Measurements from ENCODE around the gene GMPPA.

The GMPPA gene

DNA sequence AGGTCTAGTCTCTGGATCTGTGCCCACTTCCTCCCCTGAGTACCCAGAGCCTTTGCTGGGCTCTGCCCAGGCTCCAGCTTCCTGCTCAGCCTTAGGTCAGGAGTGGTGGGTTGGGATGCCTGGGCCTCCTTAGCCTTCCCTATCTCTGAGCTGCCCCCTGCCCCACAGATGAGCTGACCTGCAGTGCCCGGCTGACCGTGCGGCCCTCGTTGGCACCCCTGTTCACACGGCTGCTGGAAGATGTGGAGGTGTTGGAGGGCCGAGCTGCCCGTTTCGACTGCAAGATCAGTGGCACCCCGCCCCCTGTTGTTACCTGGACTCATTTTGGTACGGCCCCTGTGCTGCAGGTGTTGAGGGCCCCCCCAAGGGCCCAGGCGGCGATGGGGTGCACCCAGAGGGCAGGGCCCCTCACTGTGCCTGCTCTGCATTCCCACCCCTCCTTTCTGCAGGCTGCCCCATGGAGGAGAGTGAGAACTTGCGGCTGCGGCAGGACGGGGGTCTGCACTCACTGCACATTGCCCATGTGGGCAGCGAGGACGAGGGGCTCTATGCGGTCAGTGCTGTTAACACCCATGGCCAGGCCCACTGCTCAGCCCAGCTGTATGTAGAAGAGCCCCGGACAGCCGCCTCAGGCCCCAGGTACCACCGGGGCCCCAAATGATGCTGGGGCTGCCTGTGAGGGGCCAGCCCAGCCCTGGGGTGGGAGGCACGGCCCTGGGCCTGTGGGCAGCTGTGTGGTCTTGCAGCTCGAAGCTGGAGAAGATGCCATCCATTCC is 30.1 kb upstream of the GMPPA start:
- DNase-seq: no peak

DNA sequence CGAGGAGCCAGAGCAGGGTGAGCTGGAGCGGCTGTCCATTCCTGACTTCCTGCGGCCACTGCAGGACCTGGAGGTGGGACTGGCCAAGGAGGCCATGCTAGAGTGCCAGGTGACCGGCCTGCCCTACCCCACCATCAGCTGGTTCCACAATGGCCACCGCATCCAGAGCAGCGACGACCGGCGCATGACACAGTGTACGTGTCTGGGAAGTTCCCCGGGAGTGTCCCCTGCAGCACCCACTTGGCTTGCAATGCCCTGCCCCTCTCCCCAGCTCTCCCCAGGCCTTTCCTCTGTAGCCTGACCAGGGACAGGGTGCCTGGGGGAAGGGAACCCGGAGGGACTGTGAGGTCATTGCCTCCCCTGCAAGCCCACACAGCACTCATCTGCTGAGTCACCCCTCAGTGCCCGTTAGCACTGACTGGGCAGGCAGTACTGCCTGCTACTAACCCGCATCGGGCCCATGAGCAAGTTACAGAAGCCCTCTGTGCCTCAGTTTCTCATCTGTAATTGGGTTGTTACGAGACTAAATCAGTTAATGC is 29.4 kb upstream of the GMPPA start:
- ATAC-seq (no peak), DNase-seq (no peak)

More for the DNA sequence above, 30.1 kb upstream of the GMPPA start:
- no peak for ATAC-seq

DNA sequence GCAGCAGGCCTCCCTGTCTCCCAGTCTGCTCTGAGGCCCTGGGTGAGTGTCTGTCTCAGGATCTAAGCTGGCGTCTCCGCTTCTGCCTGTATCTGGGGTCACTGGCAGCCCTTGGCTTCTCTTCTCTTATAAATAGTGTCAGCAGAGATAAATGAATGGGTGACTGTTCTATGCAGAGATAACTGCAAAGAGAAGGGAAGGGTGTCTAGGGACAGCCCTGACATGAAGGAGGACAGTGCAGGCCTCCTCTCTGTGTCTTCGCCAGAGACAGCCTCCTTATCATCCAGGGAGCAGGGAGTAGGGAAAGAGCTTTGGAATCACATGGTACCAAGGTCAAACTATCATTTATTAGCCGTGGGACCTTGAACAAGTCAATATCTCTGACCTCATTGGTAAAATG is 28.3 kb upstream of the GMPPA start:
- no peak for DNase-seq
- no peak for ATAC-seq

DNA sequence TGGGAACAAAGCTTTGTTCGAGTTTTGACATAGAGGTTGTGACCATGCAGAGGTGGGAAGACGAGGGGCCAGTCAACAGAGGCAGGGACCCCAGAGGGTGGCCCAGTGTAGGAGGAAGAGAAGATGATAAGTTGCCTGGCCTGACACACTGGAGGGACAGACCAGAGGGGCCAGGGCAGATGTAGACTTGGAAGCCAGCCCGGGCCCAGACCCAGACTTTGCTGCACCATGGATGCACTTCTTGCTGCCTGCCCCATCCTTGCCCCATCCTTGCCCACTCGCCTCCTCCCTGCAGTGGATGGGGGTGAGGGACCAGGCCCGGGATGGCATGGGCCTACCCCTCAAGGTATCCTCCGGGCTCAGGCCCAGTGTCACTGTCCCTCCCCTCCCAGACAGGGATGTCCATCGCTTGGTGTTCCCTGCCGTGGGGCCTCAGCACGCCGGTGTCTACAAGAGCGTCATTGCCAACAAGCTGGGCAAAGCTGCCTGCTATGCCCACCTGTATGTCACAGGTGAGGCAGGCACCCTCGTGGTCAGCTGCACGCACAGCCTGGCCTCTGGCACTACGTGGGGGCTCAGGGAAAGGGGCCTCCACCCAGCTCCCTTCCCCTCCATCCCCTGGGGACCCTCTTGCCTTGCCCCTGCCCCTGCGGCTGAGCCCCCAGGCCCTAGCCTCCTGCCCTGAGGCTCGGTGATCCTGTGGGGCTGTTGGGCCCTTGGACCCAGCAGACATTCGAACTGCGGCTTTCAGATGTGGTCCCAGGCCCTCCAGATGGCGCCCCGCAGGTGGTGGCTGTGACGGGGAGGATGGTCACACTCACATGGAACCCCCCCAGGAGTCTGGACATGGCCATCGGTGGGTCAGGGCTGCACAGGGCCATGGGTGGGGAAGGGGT is 27.0 kb upstream of the GMPPA start:
- DNase-seq (no peak), ATAC-seq (no peak)

DNA sequence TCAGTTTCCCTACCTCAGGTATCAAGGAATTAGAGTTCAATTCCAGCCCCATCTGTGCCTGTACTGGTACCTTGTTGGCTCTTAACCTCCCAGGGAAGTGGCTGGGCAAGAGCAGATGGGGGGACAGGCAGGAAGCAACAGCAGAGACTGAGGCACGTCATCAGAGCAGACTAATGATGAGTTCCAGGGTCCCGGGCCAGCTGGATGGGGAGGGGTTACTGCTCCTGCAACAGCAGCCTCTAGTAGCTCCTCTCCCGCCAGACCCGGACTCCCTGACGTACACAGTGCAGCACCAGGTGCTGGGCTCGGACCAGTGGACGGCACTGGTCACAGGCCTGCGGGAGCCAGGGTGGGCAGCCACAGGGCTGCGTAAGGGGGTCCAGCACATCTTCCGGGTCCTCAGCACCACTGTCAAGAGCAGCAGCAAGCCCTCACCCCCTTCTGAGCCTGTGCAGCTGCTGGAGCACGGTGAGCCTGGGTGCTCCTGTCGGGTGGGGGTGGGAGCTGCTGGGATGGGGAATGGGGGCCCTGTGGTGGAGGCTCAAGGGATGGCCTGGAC is 26.0 kb upstream of the GMPPA start:
- ATAC-seq (no peak), DNase-seq (no peak)

DNA sequence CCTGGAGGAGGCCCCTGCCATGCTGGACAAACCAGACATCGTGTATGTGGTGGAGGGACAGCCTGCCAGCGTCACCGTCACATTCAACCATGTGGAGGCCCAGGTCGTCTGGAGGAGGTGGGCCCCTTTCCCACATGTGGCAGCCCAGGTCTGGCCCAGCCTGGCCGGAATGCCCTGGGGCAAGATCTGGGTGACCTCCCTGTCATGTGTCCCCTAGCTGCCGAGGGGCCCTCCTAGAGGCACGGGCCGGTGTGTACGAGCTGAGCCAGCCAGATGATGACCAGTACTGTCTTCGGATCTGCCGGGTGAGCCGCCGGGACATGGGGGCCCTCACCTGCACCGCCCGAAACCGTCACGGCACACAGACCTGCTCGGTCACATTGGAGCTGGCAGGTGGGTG is 25.2 kb upstream of the GMPPA start:
- no peak for DNase-seq
- ATAC-seq: no peak

DNA sequence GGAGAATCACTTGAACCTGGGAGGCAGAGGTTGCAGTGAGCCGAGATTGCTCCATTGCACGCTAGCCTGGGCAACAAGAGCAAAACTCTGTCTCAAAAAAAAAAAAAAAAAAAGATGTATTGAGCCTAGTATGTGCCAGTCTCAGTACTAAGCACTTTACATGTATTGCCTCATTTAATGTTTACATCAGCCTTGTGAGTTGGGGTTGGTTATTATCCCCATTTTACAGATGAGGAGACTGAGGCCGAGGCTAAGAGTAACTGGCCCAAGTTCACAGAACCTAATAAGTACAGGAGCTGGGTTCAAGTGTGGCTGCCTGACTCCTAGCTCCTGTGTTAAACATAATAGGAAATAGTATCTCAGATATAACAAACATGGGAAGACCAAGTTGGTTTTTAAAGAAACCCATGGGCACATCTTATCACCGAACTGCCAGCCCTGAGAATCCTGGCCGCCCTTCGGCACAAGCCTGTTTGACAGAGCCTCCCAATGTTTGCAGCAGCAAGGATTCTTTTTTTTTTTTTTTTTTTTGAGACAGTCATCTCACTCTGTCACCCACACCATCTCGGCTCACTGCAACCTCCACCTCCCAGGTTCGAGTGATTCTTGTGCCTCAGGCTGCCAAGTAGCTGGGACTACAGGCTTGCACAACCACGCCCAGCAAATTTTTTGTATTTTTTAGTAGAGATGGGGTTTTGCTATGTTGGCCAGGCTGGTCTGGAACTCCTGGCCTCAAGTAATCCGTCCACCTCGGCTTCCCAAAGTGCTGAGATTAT is 24.2 kb upstream of the GMPPA start:
- no peak for DNase-seq
- no peak for ATAC-seq

DNA sequence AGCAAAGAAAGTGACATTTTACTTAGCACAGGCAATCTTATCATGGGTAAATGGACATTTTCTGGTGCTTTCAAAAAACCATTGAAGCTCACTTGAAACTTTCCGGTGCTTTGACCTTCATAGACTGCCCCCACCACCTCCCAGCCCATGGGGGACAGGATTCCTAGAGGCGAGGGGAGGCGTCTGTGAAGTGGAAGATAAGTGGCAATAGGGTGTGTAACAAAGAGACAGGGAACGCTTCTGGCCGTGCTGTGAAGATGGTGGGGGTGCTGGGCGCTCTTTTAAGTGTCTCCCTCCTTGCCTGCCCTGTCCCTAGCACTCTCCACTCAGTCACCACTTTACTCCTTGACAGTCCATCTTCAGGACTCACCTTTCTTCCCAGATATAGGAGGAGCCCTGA is 23.4 kb upstream of the GMPPA start:
- ATAC-seq: no peak
- DNase-seq: no peak

DNA sequence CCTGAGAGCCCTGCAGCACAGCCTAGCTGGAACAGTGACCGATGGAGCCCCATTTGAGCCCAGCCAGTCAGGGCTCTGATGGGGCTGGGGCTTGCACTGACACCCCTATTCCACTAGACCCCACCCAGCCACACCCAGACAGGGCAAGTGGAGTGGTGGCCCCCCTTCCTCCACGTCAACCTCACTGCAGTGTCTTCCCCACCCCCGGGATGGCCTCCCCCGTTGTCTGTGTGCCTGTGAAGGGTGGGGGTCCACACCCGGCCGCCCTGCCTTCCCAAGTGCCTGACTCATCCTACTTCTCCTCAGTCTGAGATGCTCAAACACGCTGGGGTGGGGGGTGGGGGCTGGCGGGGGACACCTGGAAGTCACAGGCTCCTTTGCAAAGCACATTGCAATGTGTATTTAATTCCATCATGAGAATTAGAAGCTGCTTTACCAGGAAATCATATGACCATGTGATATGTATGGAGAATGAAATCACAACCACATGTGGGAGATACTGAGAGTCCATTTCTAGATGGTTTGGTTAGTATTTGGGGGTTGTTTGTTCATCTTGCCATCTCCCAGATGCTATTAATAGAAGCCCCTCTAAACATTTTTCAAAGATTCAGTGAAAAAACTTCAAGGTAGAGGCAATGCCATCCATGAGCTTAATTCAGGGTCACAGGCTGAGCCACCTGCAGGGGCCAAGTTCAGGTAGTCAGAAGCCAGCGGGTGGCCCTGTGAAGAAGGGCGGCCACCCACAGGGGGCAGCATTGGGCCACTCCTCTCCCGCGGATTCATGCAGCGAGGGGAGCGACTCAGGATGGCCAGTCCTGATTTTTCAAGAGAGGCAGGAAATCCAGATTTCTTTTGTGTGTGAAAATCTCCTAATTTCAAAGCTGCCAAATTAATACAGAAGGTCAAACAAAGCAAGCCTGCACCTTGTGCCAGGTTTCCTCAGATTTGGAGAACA is 22.7 kb upstream of the GMPPA start:
- DNase-seq (peak; percentile 83), ATAC-seq (peak; percentile 62)

DNA sequence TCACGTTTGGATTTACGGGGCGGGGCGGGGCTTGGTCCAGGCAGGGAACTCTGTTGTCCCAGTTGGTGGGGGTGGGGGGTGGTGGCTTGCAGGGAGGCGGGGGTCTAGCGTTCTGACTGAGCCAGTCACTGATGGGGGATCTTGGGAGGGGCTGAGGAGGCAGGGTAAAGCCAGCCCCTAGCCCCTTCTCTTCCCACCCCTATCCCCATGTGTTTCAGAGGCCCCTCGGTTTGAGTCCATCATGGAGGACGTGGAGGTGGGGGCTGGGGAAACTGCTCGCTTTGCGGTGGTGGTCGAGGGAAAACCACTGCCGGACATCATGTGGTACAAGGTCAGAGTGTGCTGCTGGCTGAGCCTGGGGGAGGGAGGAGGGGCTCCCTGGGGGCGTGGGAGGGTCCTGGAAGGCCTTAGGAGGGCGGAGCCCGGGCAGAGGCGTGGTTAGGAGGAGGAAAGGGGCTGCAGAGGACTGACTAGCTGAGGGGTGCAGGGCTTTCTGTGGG is 22.0 kb upstream of the GMPPA start:
- ATAC-seq (no peak), DNase-seq (no peak)

DNA sequence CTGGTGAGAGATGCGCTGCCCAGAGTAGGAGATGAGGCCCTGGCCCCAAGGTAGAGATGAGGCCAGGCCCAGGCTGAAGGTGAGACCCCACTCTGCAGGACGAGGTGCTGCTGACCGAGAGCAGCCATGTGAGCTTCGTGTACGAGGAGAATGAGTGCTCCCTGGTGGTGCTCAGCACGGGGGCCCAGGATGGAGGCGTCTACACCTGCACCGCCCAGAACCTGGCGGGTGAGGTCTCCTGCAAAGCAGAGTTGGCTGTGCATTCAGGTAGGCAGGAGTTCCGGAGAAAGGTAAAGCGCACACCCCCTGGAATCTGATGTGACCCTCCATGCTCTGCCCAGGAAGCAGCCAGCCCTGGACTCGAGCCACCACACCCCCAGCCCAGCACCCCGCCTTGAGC is 21.5 kb upstream of the GMPPA start:
- ATAC-seq (no peak), DNase-seq (no peak)

DNA sequence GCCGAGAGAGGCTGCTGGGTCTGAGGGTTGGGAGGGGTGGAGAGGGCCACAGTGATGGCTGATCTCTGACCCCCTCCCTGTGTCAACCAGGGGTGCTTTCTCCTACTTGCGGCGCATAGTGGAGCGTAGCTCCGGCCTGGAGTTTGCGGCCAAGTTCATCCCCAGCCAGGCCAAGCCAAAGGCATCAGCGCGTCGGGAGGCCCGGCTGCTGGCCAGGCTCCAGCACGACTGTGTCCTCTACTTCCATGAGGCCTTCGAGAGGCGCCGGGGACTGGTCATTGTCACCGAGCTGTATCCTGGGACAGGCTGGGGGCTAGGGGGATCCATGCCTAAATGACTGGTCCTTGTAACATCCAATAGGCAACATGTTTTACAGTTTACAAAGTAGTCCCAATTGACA is 20.9 kb upstream of the GMPPA start:
- DNase-seq: no peak
- no peak for ATAC-seq

DNA sequence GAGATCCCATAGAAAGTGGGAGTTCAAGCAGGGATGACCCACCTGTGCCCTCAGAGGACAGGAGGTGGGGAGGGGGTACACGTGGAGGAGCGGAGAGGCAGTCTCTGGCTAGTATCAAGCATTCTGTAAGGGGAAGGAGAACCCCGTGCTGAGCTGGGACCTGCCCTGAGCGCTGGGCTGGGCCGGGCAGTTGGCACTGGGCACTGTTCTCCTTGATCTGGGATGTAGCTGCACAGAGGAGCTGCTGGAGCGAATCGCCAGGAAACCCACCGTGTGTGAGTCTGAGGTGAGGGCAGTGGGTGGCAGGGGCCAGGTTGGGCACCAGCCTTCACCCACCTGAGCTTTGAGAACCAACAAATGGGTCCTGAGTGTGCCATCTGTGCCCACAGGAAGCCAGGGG is 19.8 kb upstream of the GMPPA start:
- no peak for DNase-seq

DNA sequence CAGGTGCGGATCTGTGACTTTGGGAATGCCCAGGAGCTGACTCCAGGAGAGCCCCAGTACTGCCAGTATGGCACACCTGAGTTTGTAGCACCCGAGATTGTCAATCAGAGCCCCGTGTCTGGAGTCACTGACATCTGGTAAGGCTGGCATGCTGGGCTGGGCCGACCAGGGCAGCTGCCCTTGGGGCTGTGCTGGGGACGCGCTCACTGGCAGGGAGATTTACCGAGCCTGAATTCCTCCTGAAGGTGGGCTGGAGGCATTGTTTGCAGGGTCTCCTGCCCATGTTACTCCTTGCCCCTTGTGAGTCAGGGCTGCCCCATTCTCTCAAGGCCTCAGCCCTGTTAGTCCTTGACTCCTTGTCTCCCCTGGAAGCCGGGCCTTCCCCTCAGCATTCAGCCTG is 18.7 kb upstream of the GMPPA start:
- DNase-seq (no peak), ATAC-seq (no peak)

More for the DNA sequence above, 19.8 kb upstream of the GMPPA start:
- no peak for ATAC-seq

DNA sequence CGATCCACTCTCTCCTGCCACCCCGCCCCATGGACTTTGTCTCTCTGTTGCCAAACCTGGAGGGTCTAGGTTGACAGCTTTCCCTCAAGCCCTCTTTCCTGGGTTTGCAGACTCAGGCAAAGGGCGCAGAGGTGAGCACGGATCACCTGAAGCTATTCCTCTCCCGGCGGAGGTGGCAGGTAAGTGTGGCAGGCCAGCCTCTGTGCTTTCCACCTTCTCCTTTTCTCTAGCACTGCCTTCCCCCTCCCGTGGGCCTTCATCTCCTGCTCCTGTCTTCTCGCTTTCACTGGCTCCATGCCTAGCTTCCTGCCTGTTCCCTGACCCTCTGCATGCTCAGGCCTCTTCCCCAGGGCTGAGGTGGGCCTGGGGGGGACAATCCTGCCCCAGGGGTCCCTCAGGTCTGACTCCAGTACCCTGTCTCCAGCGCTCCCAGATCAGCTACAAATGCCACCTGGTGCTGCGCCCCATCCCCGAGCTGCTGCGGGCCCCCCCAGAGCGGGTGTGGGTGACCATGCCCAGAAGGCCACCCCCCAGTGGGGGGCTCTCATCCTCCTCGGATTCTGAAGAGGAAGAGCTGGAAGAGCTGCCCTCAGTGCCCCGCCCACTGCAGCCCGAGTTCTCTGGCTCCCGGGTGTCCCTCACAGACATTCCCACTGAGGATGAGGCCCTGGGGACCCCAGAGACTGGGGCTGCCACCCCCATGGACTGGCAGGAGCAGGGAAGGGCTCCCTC is 15.9 kb upstream of the GMPPA start:
- no peak for ATAC-seq

DNA sequence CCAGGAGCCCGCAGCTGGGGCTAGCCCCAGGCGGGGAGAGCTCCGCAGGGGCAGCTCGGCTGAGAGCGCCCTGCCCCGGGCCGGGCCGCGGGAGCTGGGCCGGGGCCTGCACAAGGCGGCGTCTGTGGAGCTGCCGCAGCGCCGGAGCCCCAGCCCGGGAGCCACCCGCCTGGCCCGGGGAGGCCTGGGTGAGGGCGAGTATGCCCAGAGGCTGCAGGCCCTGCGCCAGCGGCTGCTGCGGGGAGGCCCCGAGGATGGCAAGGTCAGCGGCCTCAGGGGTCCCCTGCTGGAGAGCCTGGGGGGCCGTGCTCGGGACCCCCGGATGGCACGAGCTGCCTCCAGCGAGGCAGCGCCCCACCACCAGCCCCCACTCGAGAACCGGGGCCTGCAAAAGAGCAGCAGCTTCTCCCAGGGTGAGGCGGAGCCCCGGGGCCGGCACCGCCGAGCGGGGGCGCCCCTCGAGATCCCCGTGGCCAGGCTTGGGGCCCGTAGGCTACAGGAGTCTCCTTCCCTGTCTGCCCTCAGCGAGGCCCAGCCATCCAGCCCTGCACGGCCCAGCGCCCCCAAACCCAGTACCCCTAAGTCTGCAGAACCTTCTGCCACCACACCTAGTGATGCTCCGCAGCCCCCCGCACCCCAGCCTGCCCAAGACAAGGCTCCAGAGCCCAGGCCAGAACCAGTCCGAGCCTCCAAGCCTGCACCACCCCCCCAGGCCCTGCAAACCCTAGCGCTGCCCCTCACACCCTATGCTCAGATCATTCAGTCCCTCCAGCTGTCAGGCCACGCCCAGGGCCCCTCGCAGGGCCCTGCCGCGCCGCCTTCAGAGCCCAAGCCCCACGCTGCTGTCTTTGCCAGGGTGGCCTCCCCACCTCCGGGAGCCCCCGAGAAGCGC is 15.0 kb upstream of the GMPPA start:
- ATAC-seq: peak; percentile 13
- DNase-seq: no peak

More for the DNA sequence above, 15.9 kb upstream of the GMPPA start:
- no peak for DNase-seq

DNA sequence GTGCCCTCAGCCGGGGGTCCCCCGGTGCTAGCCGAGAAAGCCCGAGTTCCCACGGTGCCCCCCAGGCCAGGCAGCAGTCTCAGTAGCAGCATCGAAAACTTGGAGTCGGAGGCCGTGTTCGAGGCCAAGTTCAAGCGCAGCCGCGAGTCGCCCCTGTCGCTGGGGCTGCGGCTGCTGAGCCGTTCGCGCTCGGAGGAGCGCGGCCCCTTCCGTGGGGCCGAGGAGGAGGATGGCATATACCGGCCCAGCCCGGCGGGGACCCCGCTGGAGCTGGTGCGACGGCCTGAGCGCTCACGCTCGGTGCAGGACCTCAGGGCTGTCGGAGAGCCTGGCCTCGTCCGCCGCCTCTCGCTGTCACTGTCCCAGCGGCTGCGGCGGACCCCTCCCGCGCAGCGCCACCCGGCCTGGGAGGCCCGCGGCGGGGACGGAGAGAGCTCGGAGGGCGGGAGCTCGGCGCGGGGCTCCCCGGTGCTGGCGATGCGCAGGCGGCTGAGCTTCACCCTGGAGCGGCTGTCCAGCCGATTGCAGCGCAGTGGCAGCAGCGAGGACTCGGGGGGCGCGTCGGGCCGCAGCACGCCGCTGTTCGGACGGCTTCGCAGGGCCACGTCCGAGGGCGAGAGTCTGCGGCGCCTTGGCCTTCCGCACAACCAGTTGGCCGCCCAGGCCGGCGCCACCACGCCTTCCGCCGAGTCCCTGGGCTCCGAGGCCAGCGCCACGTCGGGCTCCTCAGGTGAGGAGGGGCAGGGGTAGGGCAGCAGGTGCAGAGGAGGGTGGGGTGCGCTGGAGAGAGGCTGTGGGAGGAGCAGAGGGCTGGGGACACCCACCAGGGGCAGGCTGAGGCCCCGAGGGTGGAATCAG is 14.1 kb upstream of the GMPPA start:
- DNase-seq (no peak), ATAC-seq (peak; percentile 16)

DNA sequence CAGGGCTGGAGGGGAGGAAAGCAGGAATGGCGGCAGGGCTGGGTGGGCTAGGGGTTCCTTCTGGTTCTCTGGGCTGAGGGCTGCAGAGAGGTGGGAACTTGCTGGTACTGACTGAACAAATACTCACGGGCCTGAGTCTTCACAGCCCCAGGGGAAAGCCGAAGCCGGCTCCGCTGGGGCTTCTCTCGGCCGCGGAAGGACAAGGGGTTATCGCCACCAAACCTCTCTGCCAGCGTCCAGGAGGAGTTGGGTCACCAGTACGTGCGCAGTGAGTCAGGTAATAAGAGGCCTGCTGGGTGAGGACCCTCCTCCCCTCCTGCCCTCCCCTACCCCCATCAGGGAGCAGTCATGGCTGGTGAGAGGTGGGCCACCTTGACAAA is 13.5 kb upstream of the GMPPA start:
- DNase-seq: no peak
- no peak for ATAC-seq
